HG03064 (cell line): Measurements from ENCODE around the gene BABAM1.

ENCODE experiments used
- ATAC-seq: cut with Tn5 transposase; IDR thresholded peaks from one replicate; pipeline ENCODE4 v1.9.1; 2021; ENCODE audit warnings: low read depth; ENCODE audit not compliant: unreplicated experiment

Gene BABAM1

DNA sequence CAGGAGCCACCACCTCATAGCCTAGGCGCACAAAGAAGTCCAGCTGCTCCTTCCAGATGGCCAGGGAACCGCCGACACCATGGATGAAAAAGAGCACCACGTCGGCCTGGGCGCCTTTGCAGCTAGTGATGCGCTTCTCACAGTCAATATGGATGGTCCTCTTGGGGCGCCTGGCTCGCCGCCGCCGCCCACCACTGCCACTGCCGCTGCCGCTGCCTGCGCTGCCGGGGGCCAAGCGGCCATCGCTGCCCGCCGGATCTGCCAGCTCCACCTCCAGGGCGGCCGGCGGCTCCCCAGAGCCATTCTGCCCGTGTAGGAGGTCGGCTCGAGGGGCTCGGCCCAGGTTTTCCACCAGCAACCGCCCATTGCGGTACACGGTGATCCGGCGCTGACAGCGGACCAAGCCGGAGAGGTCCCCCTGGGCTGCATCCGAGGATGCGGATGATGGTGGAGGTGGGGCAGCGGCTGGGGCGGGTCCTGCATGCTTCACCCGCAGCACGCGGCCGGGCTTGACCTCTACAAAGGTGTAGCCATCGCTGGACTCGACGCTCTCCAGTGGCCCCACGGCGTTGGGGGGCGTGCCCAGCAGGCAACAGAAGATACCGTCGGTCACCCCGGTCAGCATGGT is 33.9 kb downstream of the BABAM1 start:
- ATAC-seq = no peak

DNA sequence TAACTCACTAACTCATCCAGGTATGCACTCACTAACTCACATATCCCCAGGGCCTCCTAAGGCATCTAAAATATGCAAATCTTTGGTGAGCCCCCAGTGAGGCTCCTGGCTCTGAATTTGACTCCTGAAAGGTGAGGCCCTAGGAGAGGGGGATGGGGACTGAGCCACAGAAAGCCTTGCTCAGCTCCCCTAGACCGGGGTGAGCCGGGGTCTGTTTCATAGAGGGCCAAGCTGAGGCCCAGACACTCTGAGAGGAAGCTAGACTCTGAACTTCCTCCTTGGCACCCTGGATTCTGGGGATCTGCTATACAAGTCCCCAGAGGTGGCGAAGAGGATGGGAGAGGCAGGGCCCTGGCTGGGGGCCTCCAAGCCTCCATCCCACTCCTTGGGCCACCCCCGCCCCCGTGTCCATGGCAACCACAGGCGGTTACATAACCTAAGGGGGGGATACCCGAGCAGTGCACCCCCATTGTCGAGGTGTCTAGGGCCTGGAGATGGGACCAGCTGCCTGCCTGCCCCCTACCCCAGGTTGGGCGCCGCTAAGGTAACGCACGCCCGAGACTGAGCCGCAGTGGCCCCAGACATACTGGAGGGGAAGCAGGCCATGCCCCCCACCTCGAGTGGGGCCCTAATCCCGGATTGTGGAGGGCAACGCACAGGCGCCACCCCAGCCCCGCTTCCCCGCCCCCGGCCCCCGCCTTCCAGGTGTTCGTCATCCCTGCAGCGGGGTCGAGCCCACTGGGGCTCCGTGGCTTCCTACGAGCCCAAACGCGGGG is 35.3 kb downstream of the BABAM1 start:
- no peak for ATAC-seq

DNA sequence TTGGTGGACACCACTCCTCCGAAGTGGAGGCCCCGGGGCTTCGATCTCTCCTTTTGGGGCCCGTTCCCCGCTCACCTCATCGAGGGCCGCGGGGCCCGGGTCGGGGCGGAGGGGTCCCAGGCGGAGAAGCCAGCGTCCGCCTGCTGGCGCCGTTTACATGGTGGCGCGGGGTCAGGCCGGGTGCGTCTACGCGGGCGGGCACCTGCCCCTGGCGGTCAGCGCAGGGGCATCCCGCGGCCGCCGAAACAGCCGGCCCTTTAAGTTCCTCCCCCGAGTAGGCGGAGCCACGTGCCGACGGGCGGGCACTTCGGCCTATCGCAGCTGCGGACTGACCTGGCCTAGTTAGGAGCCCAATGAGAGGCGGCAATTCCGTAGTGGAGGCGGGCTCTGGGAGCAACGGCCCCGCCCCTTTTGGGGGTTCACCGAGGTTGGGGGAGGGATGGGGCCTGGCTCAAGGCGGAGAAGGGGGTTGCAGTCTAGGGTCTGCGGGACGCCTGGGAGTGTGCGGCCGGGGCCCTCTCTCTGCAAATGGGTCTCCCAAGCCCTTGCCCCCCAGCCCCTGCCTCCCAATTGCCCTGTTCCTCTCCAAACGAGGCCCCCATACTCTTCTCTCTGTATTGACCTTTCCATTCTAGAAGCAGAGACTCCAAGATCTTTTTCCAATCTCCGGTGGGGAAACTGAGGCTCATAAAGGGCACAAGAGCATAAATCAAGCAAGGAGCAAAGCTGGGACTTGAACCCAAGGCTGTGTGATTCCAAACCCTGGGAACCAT is 36.1 kb downstream of the BABAM1 start, which contains the start of gene ABHD8:
ABHD8 (minus strand) TSS at position 259 of the 773 bp plus-strand sequence. CDS start 1,809 bp downstream, outside the sequence.
- no peak for ATAC-seq

DNA sequence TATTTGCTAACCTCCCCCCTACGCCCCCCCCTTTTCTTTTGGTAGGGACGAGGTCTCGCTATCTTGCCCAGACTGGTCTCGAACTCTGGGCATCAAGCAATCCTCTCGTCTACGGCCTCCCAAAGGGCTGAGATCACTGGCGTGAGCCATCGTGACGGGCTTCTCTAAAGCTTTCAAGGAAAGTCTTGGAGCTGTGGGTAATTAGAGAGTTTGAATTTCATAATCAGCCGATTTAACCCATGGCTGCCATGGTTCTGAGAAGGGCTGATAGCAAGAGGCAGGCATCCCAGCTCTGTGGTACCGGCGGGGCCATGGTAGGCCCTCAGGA is 36.7 kb downstream of the BABAM1 start:
- no peak for ATAC-seq

DNA sequence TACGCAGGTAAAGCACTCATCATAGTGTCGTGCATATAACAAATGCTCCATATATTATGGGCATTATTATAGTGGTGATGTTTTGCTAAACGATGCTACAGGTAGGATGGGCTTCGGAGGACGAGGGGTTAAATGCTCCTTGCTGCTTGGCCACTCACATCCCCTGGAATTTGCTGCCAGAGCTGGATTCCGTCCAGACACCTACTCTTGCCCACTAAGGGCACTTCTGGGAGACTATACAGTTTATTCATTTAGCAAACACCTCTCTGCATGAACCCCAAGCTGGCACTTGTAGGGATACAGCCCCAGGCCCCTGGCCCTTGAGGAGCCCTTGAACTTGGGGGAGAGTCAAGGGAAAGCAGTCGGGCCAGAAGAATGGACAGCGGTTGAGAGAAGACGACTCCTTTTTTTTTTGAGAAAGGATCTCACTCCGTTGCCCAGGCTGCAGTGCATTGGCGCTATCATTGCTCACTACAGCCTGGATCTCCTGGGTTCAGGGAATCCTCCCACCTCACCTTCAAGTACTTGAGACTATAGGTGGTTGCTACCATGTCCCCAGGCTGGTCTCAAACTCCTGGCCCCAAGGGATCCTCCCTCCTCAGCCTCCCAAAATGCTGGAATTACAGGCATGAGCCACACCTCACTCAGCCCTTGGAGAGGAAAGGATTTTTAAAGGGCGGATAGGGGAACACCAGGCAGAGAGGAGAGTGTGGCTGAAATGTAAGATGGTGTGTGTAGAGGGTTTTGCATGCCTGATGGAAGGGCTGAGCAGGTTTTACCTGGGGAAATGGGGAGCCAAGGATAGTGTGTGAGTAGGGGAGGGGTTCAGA is 37.4 kb downstream of the BABAM1 start:
- ATAC-seq = no peak

DNA sequence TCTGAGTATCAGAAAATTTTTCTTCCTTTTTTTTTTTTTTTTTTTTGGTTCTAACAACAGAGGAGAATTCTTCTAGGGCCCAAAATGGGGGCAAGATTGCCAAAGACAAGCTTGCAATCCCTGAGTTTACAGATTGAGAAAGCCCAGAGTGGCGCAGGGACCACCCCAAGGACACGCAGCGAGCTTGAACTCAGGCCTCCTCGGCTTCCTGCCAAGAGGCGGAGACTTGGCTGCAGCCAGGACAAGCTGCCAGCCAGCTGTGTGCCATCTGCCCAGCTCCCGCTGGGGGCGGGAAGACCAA is 37.9 kb downstream of the BABAM1 start:
- ATAC-seq = no peak

DNA sequence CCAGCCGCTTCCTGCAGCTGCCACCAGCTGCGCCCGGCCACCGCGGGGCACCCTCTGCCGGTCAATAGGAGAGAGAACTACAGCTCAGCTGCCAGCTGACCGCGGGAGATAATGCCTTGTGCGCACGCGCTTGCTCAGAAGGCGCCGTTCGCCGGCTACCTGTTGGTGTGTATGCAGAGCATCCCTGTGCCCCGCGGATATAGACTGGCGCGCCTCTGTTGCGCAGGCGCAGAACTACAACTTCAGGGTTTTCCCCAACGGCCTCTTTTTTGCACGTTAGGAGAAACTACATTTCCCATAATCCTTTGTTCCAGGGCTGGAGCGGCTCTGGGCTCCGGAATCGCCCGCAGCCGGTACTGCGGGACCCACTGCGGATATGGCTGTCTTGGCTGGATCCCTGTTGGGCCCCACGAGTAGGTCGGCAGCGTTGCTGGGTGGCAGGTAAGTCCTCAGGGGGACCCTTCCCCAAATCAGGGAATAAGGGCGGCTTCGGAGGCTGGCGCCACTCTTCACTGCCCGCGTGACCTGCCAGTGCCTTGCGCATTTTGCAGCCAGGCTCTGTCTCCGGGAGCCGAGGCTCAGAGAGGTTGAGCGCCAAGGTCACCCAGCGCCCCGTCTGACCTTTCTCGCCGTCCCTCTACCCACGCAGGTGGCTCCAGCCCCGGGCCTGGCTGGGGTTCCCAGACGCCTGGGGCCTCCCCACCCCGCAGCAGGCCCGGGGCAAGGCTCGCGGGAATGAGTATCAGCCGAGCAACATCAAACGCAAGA is 38.5 kb downstream of the BABAM1 start, which contains the start of gene MRPL34:
MRPL34 (plus strand) TSS at position 356 of the 768 bp plus-strand sequence; CDS start at position 377, 21 bp downstream.
- ATAC-seq = peak; percentile 52

DNA sequence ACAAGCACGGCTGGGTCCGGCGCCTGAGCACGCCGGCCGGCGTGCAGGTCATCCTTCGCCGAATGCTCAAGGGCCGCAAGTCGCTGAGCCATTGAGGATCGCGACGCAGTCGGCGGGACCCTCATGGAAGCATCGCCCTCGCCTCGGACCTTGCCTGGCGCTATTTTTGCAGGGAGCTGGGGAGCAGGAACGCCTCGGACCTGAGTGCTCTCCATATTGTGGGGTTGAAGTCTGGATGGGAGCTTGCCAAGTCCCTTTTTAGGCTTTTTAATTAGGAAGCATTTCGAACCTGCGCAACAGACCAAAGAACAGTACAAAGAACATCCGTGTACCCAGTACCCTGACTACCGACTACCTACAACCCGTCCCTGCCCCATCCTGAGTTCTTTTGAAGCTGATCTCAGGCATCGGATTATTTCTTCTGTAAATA is 39.1 kb downstream of the BABAM1 start:
- no peak for ATAC-seq

DNA sequence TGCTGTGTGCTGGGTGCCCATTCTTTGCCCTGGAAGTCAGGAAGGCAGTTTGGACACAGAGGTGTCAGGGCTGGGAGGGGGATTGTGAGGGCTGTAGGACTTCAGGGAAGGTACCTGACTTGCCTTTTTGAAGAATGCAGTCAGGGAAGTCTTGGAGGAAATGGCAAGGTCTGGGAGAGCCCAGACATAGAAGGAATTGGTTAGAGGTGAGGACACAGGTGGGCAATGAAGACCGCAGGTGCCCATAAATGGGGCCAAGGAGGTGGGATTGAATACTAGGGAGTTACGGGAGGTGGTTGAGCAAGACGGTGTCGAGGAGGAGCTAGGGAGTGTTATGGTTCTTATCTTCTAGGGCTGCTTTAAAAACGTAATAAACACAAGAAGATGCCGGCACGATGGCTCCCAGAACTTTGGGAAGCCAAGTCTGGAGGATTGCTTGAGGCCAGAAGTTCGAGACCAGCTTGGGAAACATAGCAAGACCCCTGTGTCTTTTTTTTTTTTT is 40.7 kb downstream of the BABAM1 start:
- ATAC-seq = no peak

DNA sequence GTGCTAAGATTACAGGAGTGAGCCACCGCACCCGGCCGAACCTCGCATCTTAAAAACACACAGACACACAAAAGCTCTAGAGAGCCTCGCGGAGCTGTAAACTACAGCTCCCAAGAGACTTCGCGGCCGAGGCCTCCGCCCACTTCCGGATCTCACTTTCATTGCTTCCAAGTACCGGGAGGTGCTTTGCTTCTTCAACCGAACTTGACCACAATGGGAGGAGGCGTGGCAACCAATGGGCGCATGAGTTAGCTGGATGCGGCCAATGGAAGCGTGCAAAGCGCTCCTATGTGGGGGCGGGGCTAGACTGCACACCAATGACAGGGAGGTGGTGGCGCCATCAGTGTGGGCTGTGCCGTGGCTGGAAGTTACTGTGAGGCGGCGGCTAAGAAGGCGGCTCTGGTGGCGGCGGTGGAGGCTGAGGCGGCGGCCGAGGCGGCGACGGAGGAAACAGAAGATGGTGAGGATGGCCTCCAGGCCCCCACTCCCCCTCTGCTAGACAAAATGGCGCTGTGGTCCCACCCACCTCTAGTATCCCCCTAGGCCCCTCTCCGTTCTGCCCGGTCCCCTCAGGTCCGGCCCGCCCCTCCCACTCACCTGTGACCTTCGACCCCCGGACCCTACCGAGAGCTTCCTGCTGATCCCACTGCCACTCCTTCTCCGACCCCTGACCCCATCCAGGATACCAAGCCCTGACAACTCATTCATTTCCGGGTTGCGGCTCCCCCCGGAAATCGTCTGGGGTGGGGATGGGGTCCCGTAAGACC is 42.1 kb downstream of the BABAM1 start, which contains the start of gene DDA1:
DDA1 (plus strand) TSS at position 366 of the 767 bp plus-strand sequence; CDS start at position 458, 92 bp downstream.
- peak; percentile 48 for ATAC-seq

DNA sequence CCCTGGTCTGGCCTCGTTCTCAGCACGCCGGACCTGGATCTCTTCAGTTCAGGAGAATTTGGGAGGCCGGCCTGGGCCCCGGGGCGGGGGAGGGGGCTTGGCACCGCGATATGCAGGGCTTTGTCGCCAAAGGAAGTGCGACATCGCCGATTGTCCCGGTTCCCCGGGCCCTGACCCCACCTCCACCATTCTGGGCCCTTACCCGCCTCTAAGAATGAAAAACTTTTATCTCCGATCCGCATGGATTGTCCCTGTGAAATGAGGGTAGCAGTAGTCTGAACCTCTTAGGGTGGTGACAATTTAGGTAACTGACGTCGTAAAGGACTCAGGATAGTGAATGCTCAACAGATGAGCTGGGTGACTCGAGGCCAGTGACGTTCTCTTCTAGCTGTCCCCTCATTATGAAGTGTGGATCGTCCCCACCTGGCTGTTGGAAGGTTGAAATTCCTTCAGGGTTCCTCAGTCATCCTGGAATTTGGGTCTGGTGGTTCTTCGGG is 42.8 kb downstream of the BABAM1 start:
- no peak for ATAC-seq

DNA sequence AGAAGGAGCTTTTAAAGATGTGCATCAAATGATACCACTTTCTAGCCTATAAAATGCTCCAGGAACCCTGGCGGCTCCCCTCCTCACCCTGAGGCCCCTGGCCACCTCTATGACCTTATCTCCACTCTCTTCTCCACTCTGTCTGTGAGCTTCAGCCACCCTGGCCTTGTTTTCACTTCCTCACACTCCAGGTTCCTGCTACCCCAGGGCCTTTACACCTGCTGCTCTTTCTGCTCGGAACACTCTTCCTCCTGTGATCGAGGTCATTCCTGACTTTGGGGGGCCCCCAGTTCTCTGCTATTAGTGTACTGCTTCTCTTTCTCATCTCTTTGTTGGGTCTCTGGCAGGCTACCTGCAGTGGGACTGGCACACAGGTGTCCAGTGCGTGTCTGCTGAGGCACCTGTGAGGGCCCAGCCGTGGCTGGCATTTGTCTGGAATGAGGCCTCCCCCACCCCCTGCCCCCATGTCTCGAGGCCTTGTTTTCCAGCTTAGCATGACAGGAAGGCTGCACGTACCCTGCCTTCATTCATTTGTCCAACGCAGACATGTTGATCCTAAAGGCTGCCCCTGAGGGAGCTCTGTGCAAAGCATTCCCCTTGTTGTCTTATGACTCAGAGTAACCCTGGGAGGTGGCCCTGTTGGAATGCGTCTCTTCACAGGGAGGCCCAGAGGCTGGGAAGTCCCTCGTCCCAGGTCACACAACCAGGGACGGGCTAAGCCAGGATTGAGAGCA is 44.4 kb downstream of the BABAM1 start:
- ATAC-seq = no peak

DNA sequence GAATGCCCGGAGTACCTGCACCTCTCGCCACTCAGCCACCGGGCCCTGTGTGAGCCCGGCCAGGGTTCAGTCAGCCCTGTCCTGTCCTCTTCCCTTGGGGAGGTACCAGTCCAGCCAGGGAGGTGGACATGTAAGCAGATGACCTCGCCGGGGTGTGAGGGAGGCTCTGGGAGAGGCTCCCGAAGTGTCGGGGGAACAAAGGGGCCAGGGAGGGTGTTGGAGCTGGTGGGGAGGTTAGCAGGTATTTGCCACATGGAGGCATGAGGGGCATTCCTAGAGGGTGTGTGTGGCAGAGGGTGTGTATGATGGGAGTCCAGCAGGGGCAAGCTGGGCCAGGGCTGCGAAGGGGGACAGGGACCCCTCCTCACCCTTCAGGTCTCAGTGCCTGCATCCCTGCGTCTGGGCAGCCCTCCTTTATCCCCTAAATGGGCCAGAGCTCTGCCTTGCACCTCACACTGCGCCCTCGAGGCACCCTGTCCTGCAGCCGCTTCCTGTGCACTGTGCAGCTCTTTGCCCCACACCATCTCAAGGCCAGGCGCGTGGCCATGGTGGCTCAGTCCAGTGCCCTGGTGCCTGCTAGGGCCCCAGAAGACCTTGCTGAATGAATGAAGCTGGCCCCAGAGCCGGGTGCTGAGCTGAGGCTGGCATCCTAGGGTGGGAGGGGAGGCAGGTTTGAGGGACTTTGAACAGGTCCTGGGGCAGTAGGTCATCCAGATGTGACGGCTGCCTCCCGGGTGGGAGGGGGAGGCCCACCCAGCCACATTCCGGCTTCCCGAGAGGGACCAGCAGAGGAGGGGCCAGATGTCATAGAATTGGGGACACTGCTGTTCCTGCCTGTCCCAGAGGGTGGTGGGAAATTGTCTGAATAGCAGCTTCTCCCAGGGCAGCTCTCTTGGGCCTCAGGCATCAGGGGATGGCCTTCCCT is 45.2 kb downstream of the BABAM1 start:
- ATAC-seq = no peak

DNA sequence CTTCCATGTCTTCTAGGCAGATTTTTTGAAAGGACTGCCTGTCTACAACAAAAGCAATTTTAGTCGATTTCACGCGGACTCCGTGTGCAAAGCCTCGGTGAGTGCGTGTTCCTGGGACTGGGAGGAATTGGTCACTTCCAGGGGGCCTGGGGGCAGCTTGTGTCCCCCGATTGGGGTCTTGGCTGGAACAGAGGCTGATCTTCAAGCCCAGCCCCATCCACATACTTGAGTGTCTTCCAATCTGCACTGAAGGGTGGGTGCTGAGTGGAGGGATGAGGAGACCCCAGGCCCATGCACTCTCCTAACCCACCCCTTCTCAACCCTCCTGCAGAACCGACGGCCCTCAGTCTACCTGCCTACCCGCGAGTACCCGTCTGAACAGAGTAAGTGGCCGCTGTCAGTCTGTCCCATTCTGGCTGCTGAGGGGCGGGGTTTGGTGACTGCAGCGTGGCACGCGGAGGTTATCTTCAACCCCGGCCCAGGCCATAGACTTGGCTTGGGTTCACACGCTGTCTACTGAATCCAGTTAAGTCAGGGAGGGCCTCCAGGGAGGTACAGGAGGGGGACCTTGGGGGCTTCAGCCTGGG is 46.9 kb downstream of the BABAM1 start:
- ATAC-seq = no peak

DNA sequence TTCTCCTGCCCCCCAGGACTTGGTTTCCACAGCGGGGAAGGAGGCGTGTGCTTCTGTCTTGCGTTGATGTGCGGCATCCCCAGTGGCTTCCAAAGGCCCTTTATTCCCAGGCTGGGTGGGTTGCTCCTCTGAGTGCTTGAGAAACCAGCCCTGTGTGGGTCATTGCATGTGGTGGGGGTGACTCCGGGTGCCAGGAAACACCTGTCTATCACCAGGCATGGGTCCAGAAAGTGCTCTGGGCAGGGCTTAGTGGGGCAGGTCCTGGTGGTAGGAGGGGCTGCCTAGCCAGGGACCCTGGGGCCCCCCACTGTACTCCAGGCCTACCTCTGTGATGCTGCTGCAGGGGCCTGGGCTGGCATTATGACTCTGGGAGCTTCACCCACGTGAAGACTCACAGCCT is 51.7 kb downstream of the BABAM1 start:
- no peak for ATAC-seq

DNA sequence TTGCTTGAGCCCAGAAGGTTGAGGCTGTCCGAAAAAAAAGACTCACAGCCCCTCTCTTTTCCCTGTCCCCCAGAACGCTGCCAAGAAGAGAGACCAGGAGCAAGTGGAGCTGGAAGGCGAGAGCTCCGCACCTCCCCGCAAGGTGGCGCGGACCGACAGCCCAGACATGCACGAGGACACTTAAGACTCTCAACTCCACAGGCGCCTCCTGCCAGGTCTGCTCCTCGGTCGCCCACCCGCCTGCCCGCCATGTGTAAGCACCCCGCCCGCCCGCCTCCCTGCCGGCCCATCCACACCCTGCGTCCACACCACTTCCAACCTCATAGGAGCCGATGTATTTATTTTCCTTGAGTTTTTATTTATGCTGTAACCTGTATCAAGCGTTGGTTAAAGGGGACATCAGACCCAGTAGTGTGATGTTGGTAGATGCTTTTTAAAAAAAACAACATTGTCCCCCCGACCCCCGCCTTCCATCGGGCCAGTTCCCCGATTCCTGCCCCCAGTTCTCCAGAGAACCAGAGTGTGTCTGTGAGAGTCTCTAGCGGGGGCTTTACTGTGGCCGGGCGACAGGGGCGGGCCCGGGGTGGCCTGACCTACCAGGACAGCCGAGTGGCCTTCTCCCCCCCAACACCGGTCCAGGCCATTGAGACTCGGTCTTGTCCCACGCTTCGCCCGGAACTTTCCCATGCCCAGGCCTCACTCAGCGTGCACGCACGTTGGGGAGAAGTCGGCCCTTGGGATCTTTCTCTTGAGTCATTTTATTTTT is 52.4 kb downstream of the BABAM1 start:
- no peak for ATAC-seq
